H9 (cell line): Measurements from ENCODE around the gene MNAT1. TPM values are rescaled to one million over a fixed set of nuclear protein-coding genes. Genes with fewer than 3 reads are reported as not detected.

Source experiments
- DNase-seq: peaks from one replicate; pipeline ENCODE4 v3.0.0-alpha.2; 2017
- H2AFZ ChIP-seq: one replicate; pipeline ENCODE4 v1.6.1; 2013; ENCODE audit warnings: mild to moderate bottlenecking, low read length, control low read depth, moderate library complexity
- H2AK5ac ChIP-seq: 2 replicates; pipeline ENCODE4 v1.6.1; 2013; ENCODE audit warnings: low read length, control low read depth, mixed read lengths; ENCODE audit not compliant: insufficient read length
- H2BK120ac ChIP-seq: one replicate; pipeline ENCODE4 v1.6.1; 2013; ENCODE audit warnings: low read depth, mild to moderate bottlenecking, low read length, control low read depth, inconsistent platforms; ENCODE audit not compliant: poor library complexity, severe bottlenecking
- H2BK12ac ChIP-seq: 2 replicates; pipeline ENCODE4 v1.6.1; 2013; ENCODE audit warnings: low read length, control low read depth, mixed read lengths, low read depth; ENCODE audit not compliant: insufficient read length
- H2BK15ac ChIP-seq: 2 replicates; pipeline ENCODE4 v1.6.1; 2013; ENCODE audit warnings: low read depth, low read length, control low read depth
- H2BK20ac ChIP-seq: one replicate; pipeline ENCODE4 v1.6.1; 2013; ENCODE audit warnings: low read depth, mild to moderate bottlenecking, low read length, control low read depth, inconsistent platforms; ENCODE audit not compliant: poor library complexity, severe bottlenecking
- H2BK5ac ChIP-seq: 2 replicates; pipeline ENCODE4 v1.6.1; 2013; ENCODE audit warnings: low read length, control low read depth, mixed read lengths; ENCODE audit not compliant: insufficient read length
- H3K14ac ChIP-seq: 2 replicates; pipeline ENCODE4 v1.6.1; 2013; ENCODE audit warnings: low read length, control low read depth; ENCODE audit not compliant: insufficient read depth
- H3K18ac ChIP-seq: 2 replicates; pipeline ENCODE4 v1.6.1; 2013; ENCODE audit warnings: low read depth, mild to moderate bottlenecking, mixed read lengths, low read length, control low read depth; ENCODE audit not compliant: insufficient read length
- H3K23ac ChIP-seq: 2 replicates; pipeline ENCODE4 v1.6.1; 2013; ENCODE audit warnings: low read length, control low read depth, mixed read lengths, low read depth; ENCODE audit not compliant: insufficient read length
- H3K23me2 ChIP-seq: 2 replicates; pipeline ENCODE4 v1.6.1; 2013; ENCODE audit warnings: low read depth, mild to moderate bottlenecking, mixed read lengths, low read length, control low read depth; ENCODE audit not compliant: insufficient read length, poor library complexity, severe bottlenecking
- H3K27ac ChIP-seq: 2 replicates; pipeline ENCODE4 v1.5.1; 2013; ENCODE audit warnings: low read length, control low read depth, mixed read lengths, low read depth; ENCODE audit not compliant: insufficient read length
- H3K27me3 ChIP-seq: 2 replicates; pipeline ENCODE4 v1.6.1; 2013; ENCODE audit warnings: low read length, control low read depth, inconsistent platforms; ENCODE audit not compliant: insufficient read depth
- H3K4ac ChIP-seq: 2 replicates; pipeline ENCODE4 v1.6.1; 2013; ENCODE audit warnings: low read depth, mild to moderate bottlenecking, control low read depth, inconsistent platforms, low read length, moderate library complexity
- H3K4me1 ChIP-seq: 2 replicates; pipeline ENCODE4 v1.6.1; 2013; ENCODE audit warnings: low read length, control low read depth, inconsistent platforms; ENCODE audit not compliant: insufficient read depth
- H3K4me2 ChIP-seq: 2 replicates; pipeline ENCODE4 v1.6.1; 2013; ENCODE audit warnings: low read length, control low read depth, mixed read lengths; ENCODE audit not compliant: insufficient read length, insufficient read depth
- H3K56ac ChIP-seq: 2 replicates; pipeline ENCODE4 v1.6.1; 2013; ENCODE audit warnings: low read depth, mild to moderate bottlenecking, mixed read lengths, low read length, control low read depth; ENCODE audit not compliant: insufficient read length
- H3K79me1 ChIP-seq: 2 replicates; pipeline ENCODE4 v1.6.1; 2013; ENCODE audit warnings: low read depth, mild to moderate bottlenecking, moderate library complexity, low read length, control low read depth, inconsistent platforms; ENCODE audit not compliant: insufficient read depth, poor library complexity, severe bottlenecking
- H3K79me2 ChIP-seq: 2 replicates; pipeline ENCODE4 v1.6.1; 2013; ENCODE audit warnings: low read length, control low read depth, inconsistent platforms; ENCODE audit not compliant: insufficient read depth
- H3K9ac ChIP-seq: 2 replicates; pipeline ENCODE4 v1.6.1; 2013; ENCODE audit warnings: low read length, control low read depth, mixed read lengths; ENCODE audit not compliant: insufficient read length; ENCODE audit errors: extremely low read depth
- H3K9me3 ChIP-seq: one replicate; pipeline ENCODE4 v1.6.1; 2013; ENCODE audit warnings: low read depth, low read length, inconsistent platforms; ENCODE audit not compliant: control insufficient read depth
- H3T11ph ChIP-seq: one replicate; pipeline ENCODE4 v1.6.1; 2013; ENCODE audit warnings: mild to moderate bottlenecking, low read length, control low read depth, inconsistent platforms
- H4K20me1 ChIP-seq: one replicate; pipeline ENCODE4 v1.6.1; 2013; ENCODE audit not compliant: control insufficient read depth, insufficient read length, insufficient read depth
- H4K5ac ChIP-seq: 2 replicates; pipeline ENCODE4 v1.6.1; 2013; ENCODE audit warnings: low read depth, mild to moderate bottlenecking, mixed read lengths, low read length, control low read depth; ENCODE audit not compliant: insufficient read length
- H4K8ac ChIP-seq: replicated peaks from 2 replicates; pipeline ENCODE4 v1.6.1; 2013; ENCODE audit warnings: low read length, control low read depth, mixed read lengths, low read depth; ENCODE audit not compliant: insufficient read length
- H4K91ac ChIP-seq: 2 replicates; pipeline ENCODE4 v1.6.1; 2013; ENCODE audit warnings: low read depth, mild to moderate bottlenecking, moderate library complexity, mixed read lengths, low read length, control low read depth; ENCODE audit not compliant: insufficient read length
- H3K27ac Mint-ChIP-seq, 3 experiments: 2 replicates in 2 of 3; 3 replicates in 1 of 3; pipeline ENCODE4 v1.8.0; 2020 to 2021; ENCODE audit warnings: mixed read lengths in 3 of 3, mild to moderate bottlenecking in 1 of 3, moderate library complexity in 1 of 3
- H3K27me3 Mint-ChIP-seq: 2 replicates; pipeline ENCODE4 v1.8.0; 2021; ENCODE audit warnings: low read depth, mild to moderate bottlenecking, moderate library complexity, mixed read lengths
- H3K36me3 Mint-ChIP-seq, 3 experiments: 2 replicates in 2 of 3; 3 replicates in 1 of 3; pipeline ENCODE4 v1.8.0; 2020 to 2021; ENCODE audit warnings: low read depth in 3 of 3, mixed read lengths in 3 of 3; ENCODE audit not compliant: insufficient read depth in 1 of 3
- H3K4me1 Mint-ChIP-seq, 2 experiments: 2 replicates each; pipeline ENCODE4 v1.8.0; 2020; ENCODE audit warnings: mixed read lengths in 2 of 2
- H3K4me3 Mint-ChIP-seq, 2 experiments: 2 replicates in 1 of 2; 3 replicates in 1 of 2; pipeline ENCODE4 v1.8.0; 2020 to 2021; ENCODE audit warnings: mild to moderate bottlenecking in 2 of 2, mixed read lengths in 2 of 2, moderate library complexity in 1 of 2
- H3K9me3 Mint-ChIP-seq, 2 experiments: 2 replicates in 1 of 2; 3 replicates in 1 of 2; pipeline ENCODE4 v1.8.0; 2020; ENCODE audit warnings: mild to moderate bottlenecking in 2 of 2, mixed read lengths in 2 of 2, moderate library complexity in 1 of 2
- WGBS: extraction: QIAGEN DNeasy Blood & Tissue Kit; methylation state at CpG from one replicate; pipeline ENCODE4 v1.1.7; 2013; ENCODE audit warnings: missing lambda C conversion rate, low lambda C conversion rate, mixed read lengths; ENCODE audit not compliant: insufficient read length; ENCODE audit errors: extremely low coverage; 5-methylcytosine and 5-hydroxymethylcytosine counted together
- total RNA-seq: library from RNA; stranded (reverse); gene quantifications from 2 replicates; pipeline ENCODE4 v1.2.1, GENCODE V29; 2021
- TF ChIP-seq, protein P1 (sequence below): fragments of 200-600 bp; sonication (generic); conservative IDR thresholded peaks from 3 replicates; pipeline ENCODE4 v1.8.0; 2021; ENCODE audit warnings: antibody characterized with exemption, mild to moderate bottlenecking

Gene MNAT1
- total RNA-seq, 1 experiment from 2014 or later: 43.1 TPM

DNA sequence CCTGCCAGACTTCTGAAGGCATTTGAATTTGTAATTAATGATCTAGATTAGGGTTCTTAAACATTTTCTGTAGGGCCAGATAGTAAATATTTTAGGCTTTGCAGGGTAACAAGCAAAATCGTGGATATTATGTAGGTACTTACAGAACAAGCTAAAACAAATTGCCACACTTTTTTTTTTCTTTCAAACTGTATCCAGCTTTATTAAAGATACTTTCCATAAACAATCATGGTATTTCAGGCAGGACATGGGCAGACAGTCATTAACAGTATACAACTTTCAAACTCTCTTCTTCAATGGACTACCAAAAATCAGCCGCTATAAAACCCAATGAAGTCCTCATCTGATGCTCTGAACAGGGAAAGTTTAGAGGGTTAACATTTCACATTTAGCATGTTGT, 236.7 kb downstream of the MNAT1 start:
- no peak overlapping the region for H3K4me3 Mint-ChIP-seq
- Histone ChIP-seq H3K18ac (no peak overlapping the region), H2BK20ac (no peak overlapping the region), H3K56ac (no peak overlapping the region), H3K79me2 (no peaks in the 10 kb centered on the region), H4K91ac (no peak overlapping the region), H4K8ac (no peak overlapping the region), H2AK5ac (no peak overlapping the region), H2BK15ac (no peak overlapping the region), H3K23ac (no peak overlapping the region), H3K9ac (no peak overlapping the region), H3T11ph (no peak overlapping the region), H3K23me2 (no peaks in the 10 kb centered on the region), H2BK12ac (no peak overlapping the region), H3K27me3 (no peaks in the 10 kb centered on the region; the same call in 1 of the 2 replicates), H4K20me1 (no peaks in the 10 kb centered on the region), H3K4me2 (no peak overlapping the region), H3K4ac (no peak overlapping the region), H2BK5ac (no peak overlapping the region), H3K9me3 (no peaks in the 10 kb centered on the region), H3K79me1 (no peaks in the 10 kb centered on the region), H2BK120ac (no peak overlapping the region), H3K27ac (no peak overlapping the region), H2AFZ (no peak overlapping the region), H3K14ac (no peak overlapping the region), H3K4me1 (no peaks in the 10 kb centered on the region; the same call in 1 of the 2 replicates), H4K5ac (no peak overlapping the region)
- H3K4me1 Mint-ChIP-seq: no peaks in the 10 kb centered on the region
- no CpG with 5 or more reads among the region's 2 CpGs for WGBS
- no peaks in the 10 kb centered on the region for H3K27me3 Mint-ChIP-seq
- H3K27ac Mint-ChIP-seq: no peak overlapping the region
- H3K36me3 Mint-ChIP-seq: peaks cover 0 to 24% (median 7%) of the 10 kb centered on the region in 3 experiments; a peak in 6 of 7 replicates
- TF ChIP-seq, protein P1, sequence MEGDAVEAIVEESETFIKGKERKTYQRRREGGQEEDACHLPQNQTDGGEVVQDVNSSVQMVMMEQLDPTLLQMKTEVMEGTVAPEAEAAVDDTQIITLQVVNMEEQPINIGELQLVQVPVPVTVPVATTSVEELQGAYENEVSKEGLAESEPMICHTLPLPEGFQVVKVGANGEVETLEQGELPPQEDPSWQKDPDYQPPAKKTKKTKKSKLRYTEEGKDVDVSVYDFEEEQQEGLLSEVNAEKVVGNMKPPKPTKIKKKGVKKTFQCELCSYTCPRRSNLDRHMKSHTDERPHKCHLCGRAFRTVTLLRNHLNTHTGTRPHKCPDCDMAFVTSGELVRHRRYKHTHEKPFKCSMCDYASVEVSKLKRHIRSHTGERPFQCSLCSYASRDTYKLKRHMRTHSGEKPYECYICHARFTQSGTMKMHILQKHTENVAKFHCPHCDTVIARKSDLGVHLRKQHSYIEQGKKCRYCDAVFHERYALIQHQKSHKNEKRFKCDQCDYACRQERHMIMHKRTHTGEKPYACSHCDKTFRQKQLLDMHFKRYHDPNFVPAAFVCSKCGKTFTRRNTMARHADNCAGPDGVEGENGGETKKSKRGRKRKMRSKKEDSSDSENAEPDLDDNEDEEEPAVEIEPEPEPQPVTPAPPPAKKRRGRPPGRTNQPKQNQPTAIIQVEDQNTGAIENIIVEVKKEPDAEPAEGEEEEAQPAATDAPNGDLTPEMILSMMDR: no peak
- no peaks in the 10 kb centered on the region for H3K9me3 Mint-ChIP-seq
- DNase-seq: no peak
